NCI-H2196 treated with DMSO at 0.1 percent for 48 hours (cell line): ENCODE measurements around the gene LIPK.
"Not testable (repeated sequence)": the region's sequence is repeated elsewhere in the genome, so short reads cannot be mapped to it uniquely, and the experiment has no call there.

Source experiments
- DNase-seq: peaks from one replicate; lab custom pipeline; 2025; ENCODE audit not compliant: unreplicated experiment; lab: John Stamatoyannopoulos, UW

LIPK gene

GRCh38 chr10:88715517-88715916 lies 9.5 kb downstream of the LIPK start:
- DNase-seq: no peak

- DNase-seq: no peak
Measured at GRCh38 chr10:88721392-88721791, 15.3 kb downstream of the LIPK start.

GRCh38 chr10:88725798-88726197 lies 19.7 kb downstream of the LIPK start:
- no peak for DNase-seq

- no peak for DNase-seq
Measured at GRCh38 chr10:88728107-88728763, 22.2 kb downstream of the LIPK start.

GRCh38 chr10:88730864-88731263 lies 24.8 kb downstream of the LIPK start:
- DNase-seq: no peak

GRCh38 chr10:88731296-88731695 lies 25.2 kb downstream of the LIPK start:
- DNase-seq: no peak

- no peak for DNase-seq
Measured at GRCh38 chr10:88733215-88733614, 27.2 kb downstream of the LIPK start.

- no peak for DNase-seq
Measured at GRCh38 chr10:88735661-88736060, 29.6 kb downstream of the LIPK start.

GRCh38 chr10:88741921-88742320 lies 35.9 kb downstream of the LIPK start:
- not testable (repeated sequence) for DNase-seq

- DNase-seq: no peak
Measured at GRCh38 chr10:88742448-88742847, 36.4 kb downstream of the LIPK start.

- DNase-seq: no peak
Measured at GRCh38 chr10:88744002-88744401, 38.0 kb downstream of the LIPK start.

- DNase-seq: no peak
Measured at GRCh38 chr10:88745633-88746032, 39.6 kb downstream of the LIPK start.

- DNase-seq: no peak
Measured at GRCh38 chr10:88754287-88754686, 48.2 kb downstream of the LIPK start.

- no peak for DNase-seq
Measured at GRCh38 chr10:88755753-88756152, 49.7 kb downstream of the LIPK start.

- no peak for DNase-seq
Measured at GRCh38 chr10:88756660-88757059, 50.6 kb downstream of the LIPK start.

GRCh38 chr10:88759366-88760101 lies 53.5 kb downstream of the LIPK start, which contains the start of gene LIPN:
TSS of gene LIPN (plus strand) at chr10:88760020. CDS start at chr10:88761406, 1,386 bp downstream.
- DNase-seq: no peak

GRCh38 chr10:88762906-88763305 lies 56.9 kb downstream of the LIPK start:
- no peak for DNase-seq

- no peak for DNase-seq
Measured at GRCh38 chr10:88763441-88763840, 57.4 kb downstream of the LIPK start.

- no peak for DNase-seq
Measured at GRCh38 chr10:88764110-88764509, 58.1 kb downstream of the LIPK start.

- no peak for DNase-seq
Measured at GRCh38 chr10:88765816-88766215, 59.8 kb downstream of the LIPK start.

- DNase-seq: no peak
Measured at GRCh38 chr10:88769384-88769783, 63.3 kb downstream of the LIPK start.

GRCh38 chr10:88781206-88781605 lies 75.2 kb downstream of the LIPK start:
- no peak for DNase-seq

GRCh38 chr10:88782222-88782621 lies 76.2 kb downstream of the LIPK start:
- DNase-seq: no peak
